Sigmoid colon (tissue), 7 donors: ENCODE results near the gene EDDM13. TPM values are rescaled to one million over a fixed set of nuclear protein-coding genes. Genes with fewer than 3 reads are reported as not detected.
"Not testable (repeated sequence)": the region's sequence is repeated elsewhere in the genome, so short reads cannot be mapped to it uniquely, and the experiment has no call there.

Experiments used
- DNase-seq: peaks from one replicate; pipeline ENCODE4 v3.0.0-alpha.2; 2019
- H3K27ac ChIP-seq, 4 donors: fragments of 200-600 bp; sonication (generic); one replicate each; pipeline ENCODE4 v1.5.1; 2016 to 2019; ENCODE audit warnings: mild to moderate bottlenecking in 1 of 4
- H3K27me3 ChIP-seq, 3 donors: fragments of 200-600 bp; sonication (generic); one replicate each; pipeline ENCODE4 v1.5.1; 2019; ENCODE audit warnings: mild to moderate bottlenecking in 1 of 3
- H3K36me3 ChIP-seq, 4 donors: fragments of 200-600 bp; sonication (generic); one replicate each; pipeline ENCODE4 v1.5.1; 2016 to 2019
- H3K4me1 ChIP-seq, 4 donors: fragments of 200-600 bp; sonication (generic); one replicate each; pipeline ENCODE4 v1.5.1; 2017 to 2019
- H3K4me3 ChIP-seq, 4 donors: fragments of 200-600 bp; sonication (generic); one replicate each; pipeline ENCODE4 v1.5.1; 2017 to 2019; ENCODE audit warnings: mild to moderate bottlenecking in 2 of 4, moderate library complexity in 1 of 4
- H3K9me3 ChIP-seq, 4 donors: fragments of 200-600 bp in 3 of 4; sonication (generic) in 3 of 4; one replicate each; pipeline versions ENCODE4 v1.5.1 to v1.6.1; 2013 to 2019
- EP300 ChIP-seq, 4 donors: sonication (generic); formaldehyde crosslinking; IDR thresholded peaks; one replicate each; pipeline ENCODE4 v1.6.1; 2017; ENCODE audit warnings: antibody characterized with exemption in 4 of 4
- POLR2A ChIP-seq, 2 donors: fragments of 450-650 bp; IDR thresholded peaks; one replicate each; pipeline ENCODE4 v1.6.1; 2016; ENCODE audit warnings: antibody characterized with exemption in 2 of 2, mild to moderate bottlenecking in 2 of 2, moderate library complexity in 2 of 2
- POLR2AphosphoS5 ChIP-seq, 4 donors: sonication (generic); formaldehyde crosslinking; IDR thresholded peaks; one replicate each; pipeline ENCODE4 v1.6.1; 2017; ENCODE audit warnings: antibody characterized with exemption in 4 of 4
- WGBS, 2 donors: extraction: QIAGEN DNeasy Blood & Tissue Kit; methylation state at CpG; one replicate each; pipeline ENCODE4 v1.1.7; 2013; 5-methylcytosine and 5-hydroxymethylcytosine counted together
- intact Hi-C: fragments of 100-400 bp; cut with DNase I; formaldehyde crosslinking; loops from one replicate; pipeline ENCODE4 v1.15.1; 2023
- polyA plus RNA-seq, 3 donors: library from polyadenylated mRNA; stranded (reverse); fragments of 200-250 nt; gene quantifications; one replicate each; pipeline ENCODE4 v1.2.3, GENCODE V29; 2013
- total RNA-seq, 4 donors: library from RNA; depleted of rRNA; stranded (reverse); fragments of >200 nt; gene quantifications; one replicate each; pipeline ENCODE4 v1.1.0, GENCODE V29; 2016
- TF ChIP-seq, protein P1 (sequence below), 4 experiments: fragments of 450-650 bp in 3 of 4; fragments of 200-600 bp in 1 of 4; IDR thresholded peaks; one replicate each; pipeline ENCODE4 v1.5.1; 2016 to 2019; ENCODE audit warnings: antibody characterized with exemption in 4 of 4, mild to moderate bottlenecking in 3 of 4, moderate library complexity in 2 of 4
- donor health status: healthy with polysubstance abuse.
- donor health status: Bipolar disorder and iron deficiency.
- donor health status: healthy.

Gene EDDM13
- total and polyA plus RNA-seq, 7 donors = 0.32 to 10.8 TPM; not detected in 5

DNA sequence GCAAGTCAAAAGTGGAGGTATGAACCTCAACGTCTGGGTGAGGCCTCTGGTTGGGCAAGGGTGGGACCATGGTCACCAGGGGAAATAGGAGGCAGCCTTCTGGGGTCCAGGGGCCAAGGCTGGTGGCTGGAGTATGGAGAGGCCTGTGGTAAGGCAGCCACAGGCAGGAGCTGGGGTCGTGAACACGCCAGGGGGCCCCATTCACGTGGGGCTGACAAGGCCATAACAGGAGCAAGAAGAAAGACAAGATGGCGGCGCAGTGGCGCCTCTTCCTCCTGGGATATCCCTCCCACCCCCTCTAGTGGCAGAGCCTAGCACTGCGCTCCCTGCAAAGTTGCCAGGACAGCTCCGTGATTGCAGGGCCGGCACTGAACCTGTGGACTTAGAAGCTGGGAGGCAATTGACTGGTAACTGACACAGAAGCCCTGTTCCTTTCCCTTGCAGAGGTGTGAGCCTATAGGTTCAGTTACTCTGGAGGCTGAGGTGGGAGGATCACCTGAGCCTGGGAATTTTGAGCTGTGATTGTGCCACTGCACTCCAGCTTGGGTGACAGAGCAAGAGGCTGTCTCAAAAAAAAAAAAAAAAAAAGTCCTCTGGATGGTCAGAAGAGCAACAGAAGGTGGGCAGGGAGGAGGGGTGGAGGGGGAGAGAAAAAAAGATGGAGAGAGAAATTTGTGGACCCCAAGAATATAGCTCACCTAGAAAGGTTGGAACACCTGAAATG, 19.7 kb upstream of the EDDM13 start:
- 36 to 44% methylated on average over 10 of the region's 10 CpGs for WGBS, 2 donors
- TF ChIP-seq POLR2AphosphoS5 (IDR thresholded peaks at IDR 0.05) = no peak
- TF ChIP-seq, protein P1, sequence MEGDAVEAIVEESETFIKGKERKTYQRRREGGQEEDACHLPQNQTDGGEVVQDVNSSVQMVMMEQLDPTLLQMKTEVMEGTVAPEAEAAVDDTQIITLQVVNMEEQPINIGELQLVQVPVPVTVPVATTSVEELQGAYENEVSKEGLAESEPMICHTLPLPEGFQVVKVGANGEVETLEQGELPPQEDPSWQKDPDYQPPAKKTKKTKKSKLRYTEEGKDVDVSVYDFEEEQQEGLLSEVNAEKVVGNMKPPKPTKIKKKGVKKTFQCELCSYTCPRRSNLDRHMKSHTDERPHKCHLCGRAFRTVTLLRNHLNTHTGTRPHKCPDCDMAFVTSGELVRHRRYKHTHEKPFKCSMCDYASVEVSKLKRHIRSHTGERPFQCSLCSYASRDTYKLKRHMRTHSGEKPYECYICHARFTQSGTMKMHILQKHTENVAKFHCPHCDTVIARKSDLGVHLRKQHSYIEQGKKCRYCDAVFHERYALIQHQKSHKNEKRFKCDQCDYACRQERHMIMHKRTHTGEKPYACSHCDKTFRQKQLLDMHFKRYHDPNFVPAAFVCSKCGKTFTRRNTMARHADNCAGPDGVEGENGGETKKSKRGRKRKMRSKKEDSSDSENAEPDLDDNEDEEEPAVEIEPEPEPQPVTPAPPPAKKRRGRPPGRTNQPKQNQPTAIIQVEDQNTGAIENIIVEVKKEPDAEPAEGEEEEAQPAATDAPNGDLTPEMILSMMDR (IDR thresholded peaks at IDR 0.05) = peak in 3 of 4 experiments; percentile 67 to 74 (median 68)
- Histone ChIP-seq H3K36me3 (no peaks in the 10 kb centered on the region), H3K27ac (no peak overlapping the region), H3K9me3 (no peaks in the 10 kb centered on the region), H3K4me3 (no peak overlapping the region), H3K4me1 (peaks cover 0 to 3% (median 0%) of the 10 kb centered on the region in 4 donors), H3K27me3 (peaks cover 0 to 3% (median 0%) of the 10 kb centered on the region in 3 donors)
- peak; percentile 73 for DNase-seq
- intact Hi-C loops = loop anchor here (2.0 to 5.0 kb wide), 2 partner anchors 98 to 176 kb away; no protein-coding TSS in a partner anchor

DNA sequence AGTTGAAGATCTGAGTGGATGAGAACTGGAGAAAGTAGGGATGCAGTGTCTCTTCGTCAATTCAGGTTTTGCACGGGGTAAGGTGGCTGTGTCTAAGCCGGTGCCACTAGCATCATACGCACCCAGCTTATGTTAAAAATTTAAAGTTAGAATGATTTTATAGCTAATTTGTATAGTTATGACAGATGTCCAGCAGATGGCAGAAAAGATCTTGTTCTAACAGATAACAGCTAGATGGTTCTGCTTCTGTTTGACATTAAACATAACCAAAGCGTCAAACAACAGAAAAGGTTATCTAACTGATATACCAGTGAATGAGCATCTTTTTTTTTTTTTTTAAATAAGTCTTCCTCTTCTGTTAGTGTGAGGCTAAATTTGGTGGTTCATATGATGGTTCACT, 18.8 kb upstream of the EDDM13 start:
- TF ChIP-seq EP300 (IDR thresholded peaks at IDR 0.05) = no peak
- no peak for TF ChIP-seq POLR2AphosphoS5 (IDR thresholded peaks at IDR 0.05)
- TF ChIP-seq, protein P1 (IDR thresholded peaks at IDR 0.05) = peak in 1 of 4 experiments; percentile 13
- no peak for TF ChIP-seq POLR2A (IDR thresholded peaks at IDR 0.05)
- no peak for DNase-seq
- intact Hi-C loops = loop anchor here (2.0 to 5.0 kb wide), 2 partner anchors 97 to 176 kb away; no protein-coding TSS in a partner anchor
- H3K4me3 ChIP-seq = no peak overlapping the region
- H3K9me3 ChIP-seq = no peaks in the 10 kb centered on the region
- no peaks in the 10 kb centered on the region for H3K36me3 ChIP-seq
- H3K27ac ChIP-seq = no peak overlapping the region
- H3K27me3 ChIP-seq = peaks cover 0 to 6% (median 0%) of the 10 kb centered on the region in 3 donors
- 49 to 68% methylated on average over 5 of the region's 5 CpGs for WGBS, 2 donors
- peaks cover 0 to 3% (median 0%) of the 10 kb centered on the region in 4 donors for H3K4me1 ChIP-seq

DNA sequence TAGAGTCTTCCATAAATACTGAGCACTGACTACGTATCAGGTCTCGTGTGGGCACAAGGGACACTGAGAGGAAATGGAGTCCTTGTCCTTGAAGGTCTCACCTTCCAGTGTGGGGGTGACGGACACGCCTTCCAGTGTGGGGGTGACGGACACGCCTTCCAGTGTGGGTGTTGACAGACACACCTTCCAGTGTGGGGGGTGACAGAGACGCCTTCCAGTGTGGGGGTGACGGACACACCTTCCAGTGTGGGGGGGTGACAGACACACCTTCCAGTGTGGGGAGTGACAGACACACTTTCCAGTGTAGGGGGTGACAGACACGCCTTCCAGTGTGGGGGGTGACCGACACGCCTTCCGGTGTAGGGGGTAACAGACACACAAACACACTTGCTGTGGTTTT, 14.3 kb upstream of the EDDM13 start:
- Histone ChIP-seq H3K27me3 (peaks cover 0 to 6% (median 0%) of the 10 kb centered on the region in 3 donors), H3K27ac (no peak overlapping the region), H3K4me3 (no peak overlapping the region), H3K9me3 (no peaks in the 10 kb centered on the region), H3K4me1 (no peaks in the 10 kb centered on the region), H3K36me3 (no peaks in the 10 kb centered on the region)
- TF ChIP-seq EP300 (IDR thresholded peaks at IDR 0.05) = no peak
- no peak for TF ChIP-seq POLR2A (IDR thresholded peaks at IDR 0.05)
- TF ChIP-seq, protein P1 (IDR thresholded peaks at IDR 0.05) = no peak
- no peak for TF ChIP-seq POLR2AphosphoS5 (IDR thresholded peaks at IDR 0.05)
- WGBS, 2 donors = 87 to 92% methylated on average over 12 of the region's 12 CpGs
- no peak for DNase-seq
- intact Hi-C loops = loop anchor here (2.0 kb wide), 1 partner anchor 87 kb away; no protein-coding TSS in a partner anchor

DNA sequence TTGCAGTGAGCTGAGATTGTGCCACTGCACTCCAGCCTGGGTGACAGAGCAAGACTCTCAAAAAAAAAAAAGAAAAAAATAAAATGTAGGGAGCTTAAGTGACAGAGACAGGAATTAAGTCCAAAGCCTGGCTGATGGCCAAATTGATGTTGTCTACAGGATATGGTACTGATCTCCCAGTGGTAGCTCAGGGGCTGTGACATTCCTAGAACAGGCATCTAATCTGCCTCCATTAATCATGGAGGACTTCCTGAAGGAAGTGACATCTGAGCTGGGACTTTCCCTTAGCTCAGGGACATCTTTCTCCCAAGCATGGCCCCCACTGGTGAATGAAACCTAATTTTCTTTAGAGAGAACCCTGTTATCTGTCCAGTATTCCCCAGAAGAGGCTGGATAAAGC, 11.4 kb upstream of the EDDM13 start:
- Histone ChIP-seq H3K4me1 (no peaks in the 10 kb centered on the region), H3K27ac (no peak overlapping the region), H3K27me3 (peaks cover 0 to 6% (median 0%) of the 10 kb centered on the region in 3 donors), H3K9me3 (no peaks in the 10 kb centered on the region), H3K36me3 (no peaks in the 10 kb centered on the region), H3K4me3 (no peak overlapping the region)
- TF ChIP-seq POLR2AphosphoS5 (IDR thresholded peaks at IDR 0.05) = no peak
- DNase-seq = no peak
- intact Hi-C loops = no loop called here

DNA sequence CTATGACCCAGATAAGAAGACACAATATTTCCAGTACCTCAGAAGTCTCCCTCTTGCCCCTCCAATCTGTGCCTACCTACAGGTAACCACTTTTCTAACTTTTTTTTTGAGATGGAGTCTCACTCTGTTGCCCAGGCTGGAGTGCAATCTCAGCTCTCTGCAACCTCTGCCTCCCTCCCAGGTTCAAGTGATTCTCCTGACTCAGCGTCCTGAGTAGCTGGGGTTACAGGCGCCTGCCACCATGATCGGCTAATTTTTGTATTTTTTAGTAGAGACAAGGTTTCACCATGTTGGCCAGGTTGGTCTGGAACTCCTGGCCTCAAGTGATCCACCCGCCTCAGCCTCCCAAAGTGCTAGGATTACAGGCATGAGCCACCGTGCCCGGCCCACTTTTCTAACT, 10.6 kb upstream of the EDDM13 start:
- intact Hi-C loops, H3K4me3 ChIP-seq, H3K27me3 ChIP-seq, H3K9me3 ChIP-seq, H3K27ac ChIP-seq, H3K4me1 ChIP-seq, DNase-seq, H3K36me3 ChIP-seq: not testable (repeated sequence)
- 96 to 98% methylated on average over 6 of the region's 6 CpGs for WGBS, 2 donors

DNA sequence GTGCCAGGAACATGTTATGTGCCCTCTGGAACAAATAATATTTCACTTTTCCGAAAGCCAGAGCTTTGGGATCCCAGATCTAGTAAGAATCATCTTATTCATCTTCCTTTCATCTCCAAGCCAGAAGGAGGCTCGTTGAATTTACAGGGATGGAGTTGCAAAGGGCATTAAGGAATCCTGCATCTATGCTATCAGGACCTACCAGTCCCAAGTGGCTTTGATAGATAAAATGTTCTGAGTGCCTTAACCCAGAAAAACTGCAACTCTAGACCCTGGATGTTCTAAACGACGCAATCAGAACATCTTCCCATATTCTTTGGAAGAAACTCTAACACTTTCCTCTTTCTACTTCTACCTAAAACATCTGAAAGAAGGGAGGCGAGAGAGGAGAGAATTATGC, 9.2 kb upstream of the EDDM13 start:
- 94 to 96% methylated on average over 5 of the region's 5 CpGs for WGBS, 2 donors
- Histone ChIP-seq H3K4me3 (no peak overlapping the region), H3K4me1 (no peaks in the 10 kb centered on the region)

More for the DNA sequence above, 9.2 kb upstream of the EDDM13 start:
- intact Hi-C loops = no loop called here
- H3K9me3 ChIP-seq = no peaks in the 10 kb centered on the region
- H3K27ac ChIP-seq = no peak overlapping the region
- no peaks in the 10 kb centered on the region for H3K36me3 ChIP-seq
- no peak for TF ChIP-seq POLR2AphosphoS5 (IDR thresholded peaks at IDR 0.05)
- TF ChIP-seq EP300 (IDR thresholded peaks at IDR 0.05) = no peak
- no peak for TF ChIP-seq POLR2A (IDR thresholded peaks at IDR 0.05)
- TF ChIP-seq, protein P1 (IDR thresholded peaks at IDR 0.05) = no peak
- no peaks in the 10 kb centered on the region for H3K27me3 ChIP-seq
- DNase-seq = no peak
